ENCODE results near the gene GALP.

GRCh38 chr19:56141417-56141993 lies 34.3 kb upstream of the GALP start:
- TF ChIP-seq GATA2 (IDR thresholded peaks at IDR 0.05; ENCODE audit: low read depth, low read length) (peak; percentile 47), GATA3 (IDR thresholded peaks at IDR 0.05; ENCODE audit: low read depth, low read length) (no peak)
